GM10266 (cell line): Measurements from ENCODE around the gene EMC8.

Experiments used
- DNase-seq: peaks from one replicate; pipeline ENCODE4 v3.0.0; 2012; ENCODE audit errors: extremely low spot score
- CTCF ChIP-seq: IDR thresholded peaks from 2 replicates; pipeline ENCODE4 v1.5.1; 2012; ENCODE audit warnings: mild to moderate bottlenecking, low read depth; ENCODE audit not compliant: control insufficient read depth, insufficient read depth; ENCODE audit errors: missing control alignments

The EMC8 gene

DNA sequence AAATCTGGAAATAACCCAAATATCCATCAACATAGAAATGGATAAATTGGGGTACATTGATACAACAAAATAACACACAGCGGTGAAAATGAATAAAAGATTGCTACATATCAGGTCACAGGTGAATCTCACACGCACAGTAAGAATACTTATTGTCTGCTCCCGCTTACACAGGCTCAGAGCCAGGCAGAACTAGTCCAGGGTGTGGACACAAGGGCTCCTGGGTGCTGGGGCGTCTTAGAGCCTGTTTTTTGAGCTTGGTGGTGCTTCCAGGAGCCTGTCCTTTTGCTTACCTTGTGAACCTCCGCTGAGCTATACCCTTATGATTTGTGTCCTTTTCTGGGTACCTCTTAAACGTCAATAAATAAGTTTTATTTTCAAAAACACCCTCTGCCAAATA lies 28.6 kb downstream of the EMC8 start:
- no peak for DNase-seq
- no peak for TF ChIP-seq CTCF

GRCh38 chr16:85768199-85768598 lies 31.1 kb downstream of the EMC8 start:
- no peak for DNase-seq
- no peak for TF ChIP-seq CTCF

DNA sequence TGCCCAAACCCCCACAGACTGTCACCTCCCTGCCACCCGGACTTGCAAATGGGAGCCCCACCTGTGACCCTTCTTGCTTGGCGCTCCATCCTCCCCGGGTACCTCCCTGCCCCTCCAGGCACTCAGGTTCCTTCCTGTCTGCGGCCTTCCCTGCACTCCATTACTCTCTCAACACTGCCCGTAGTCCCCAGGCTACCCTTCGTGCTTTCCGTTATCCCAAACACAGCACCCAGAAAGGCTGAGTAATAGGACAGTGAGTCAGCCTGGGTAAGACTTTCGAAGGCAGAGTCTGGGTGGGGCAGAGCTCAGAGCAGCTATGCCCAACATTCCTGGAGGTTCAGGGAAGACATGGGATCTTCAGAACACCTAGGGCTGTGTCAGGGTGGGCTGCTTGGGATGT lies 31.8 kb downstream of the EMC8 start:
- no peak for DNase-seq
- TF ChIP-seq CTCF = no peak

DNA sequence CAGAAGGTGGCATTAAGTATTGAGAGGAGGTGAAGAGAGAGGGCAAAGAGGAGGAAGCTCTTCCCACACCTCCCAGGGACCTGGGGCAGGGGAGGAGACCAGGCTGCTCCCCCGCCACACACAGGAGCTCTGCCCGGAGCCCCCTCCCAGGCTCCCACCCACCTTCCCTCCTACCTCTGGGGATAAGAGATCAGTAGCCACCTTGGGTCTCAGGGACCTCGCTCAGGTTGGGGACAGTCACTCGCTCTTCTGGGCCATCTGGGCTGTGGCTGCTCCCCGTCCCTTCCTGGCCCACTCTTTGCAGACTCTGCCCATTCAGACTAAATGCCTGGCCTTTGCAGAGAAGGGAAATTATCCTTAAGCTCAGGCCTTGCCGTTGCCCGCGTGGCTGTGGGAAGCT lies 33.6 kb downstream of the EMC8 start:
- no peak for DNase-seq
- no peak for TF ChIP-seq CTCF

GRCh38 chr16:85765211-85765610 lies 34.1 kb downstream of the EMC8 start:
- no peak for DNase-seq
- TF ChIP-seq CTCF = no peak

GRCh38 chr16:85763616-85764015 lies 35.7 kb downstream of the EMC8 start:
- no peak for TF ChIP-seq CTCF

GRCh38 chr16:85762970-85763369 lies 36.4 kb downstream of the EMC8 start:
- TF ChIP-seq CTCF = no peak
- no peak for DNase-seq

More at GRCh38 chr16:85763616-85764015, 35.7 kb downstream of the EMC8 start:
- DNase-seq = no peak
